ENCODE measurements around the gene MANSC1.

The MANSC1 gene

DNA sequence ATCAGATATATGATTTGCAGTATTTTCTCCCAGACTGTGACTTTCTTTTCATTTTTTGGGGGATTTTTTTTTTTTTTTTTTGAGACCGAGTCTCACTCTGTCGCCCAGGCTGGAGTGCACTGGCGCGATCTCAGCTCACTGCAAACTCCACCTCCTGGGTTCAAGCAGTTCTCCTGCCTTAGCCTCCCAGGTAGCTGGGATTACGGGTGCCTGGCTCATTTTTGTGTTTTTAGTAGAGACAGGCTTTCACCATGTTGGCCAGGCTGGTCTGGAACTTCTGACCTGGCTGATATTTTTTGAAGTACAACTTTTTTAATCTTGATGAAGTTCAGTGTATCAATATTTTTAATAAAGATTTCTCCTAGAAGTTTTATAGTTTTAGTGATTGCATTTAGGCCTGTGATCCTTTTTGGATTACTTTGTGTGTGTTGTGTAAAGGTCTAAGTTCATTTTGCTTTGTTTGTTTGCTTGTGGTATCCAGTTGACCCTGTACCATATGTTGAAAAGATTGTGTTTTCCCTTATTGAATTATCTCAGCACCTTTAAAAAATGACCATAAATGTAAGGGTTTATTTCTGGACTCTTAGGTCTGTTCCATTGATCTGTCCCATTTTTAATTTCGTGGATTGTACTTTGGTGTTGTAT is 31.0 kb upstream of the MANSC1 start:
- Histone ChIP-seq H3K4me3 (replicated peaks; ENCODE audit: insufficient read depth, low read length) (no peak overlapping the region), H3K27ac (replicated peaks) (no peak overlapping the region), H3K27me3 (ENCODE audit: insufficient read depth, poor library complexity, severe bottlenecking) (no peaks in the 10 kb centered on the region)
- DNase-seq (ENCODE audit: low read depth in 1 of 2, low spot score in 1 of 2) = no peak
- TF ChIP-seq, protein P1, sequence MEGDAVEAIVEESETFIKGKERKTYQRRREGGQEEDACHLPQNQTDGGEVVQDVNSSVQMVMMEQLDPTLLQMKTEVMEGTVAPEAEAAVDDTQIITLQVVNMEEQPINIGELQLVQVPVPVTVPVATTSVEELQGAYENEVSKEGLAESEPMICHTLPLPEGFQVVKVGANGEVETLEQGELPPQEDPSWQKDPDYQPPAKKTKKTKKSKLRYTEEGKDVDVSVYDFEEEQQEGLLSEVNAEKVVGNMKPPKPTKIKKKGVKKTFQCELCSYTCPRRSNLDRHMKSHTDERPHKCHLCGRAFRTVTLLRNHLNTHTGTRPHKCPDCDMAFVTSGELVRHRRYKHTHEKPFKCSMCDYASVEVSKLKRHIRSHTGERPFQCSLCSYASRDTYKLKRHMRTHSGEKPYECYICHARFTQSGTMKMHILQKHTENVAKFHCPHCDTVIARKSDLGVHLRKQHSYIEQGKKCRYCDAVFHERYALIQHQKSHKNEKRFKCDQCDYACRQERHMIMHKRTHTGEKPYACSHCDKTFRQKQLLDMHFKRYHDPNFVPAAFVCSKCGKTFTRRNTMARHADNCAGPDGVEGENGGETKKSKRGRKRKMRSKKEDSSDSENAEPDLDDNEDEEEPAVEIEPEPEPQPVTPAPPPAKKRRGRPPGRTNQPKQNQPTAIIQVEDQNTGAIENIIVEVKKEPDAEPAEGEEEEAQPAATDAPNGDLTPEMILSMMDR (IDR thresholded peaks at IDR 0.05; ENCODE audit: insufficient read depth, low read length) = no peak
- TF ChIP-seq SPI1 (IDR thresholded peaks at IDR 0.05; ENCODE audit: borderline replicate concordance, low read depth) (no peak), GABPA (IDR thresholded peaks at IDR 0.05; ENCODE audit: low read depth) (no peak), POLR2AphosphoS5 (IDR thresholded peaks at IDR 0.05; ENCODE audit: low read depth) (no peak)
- TF ChIP-seq, protein P2, sequence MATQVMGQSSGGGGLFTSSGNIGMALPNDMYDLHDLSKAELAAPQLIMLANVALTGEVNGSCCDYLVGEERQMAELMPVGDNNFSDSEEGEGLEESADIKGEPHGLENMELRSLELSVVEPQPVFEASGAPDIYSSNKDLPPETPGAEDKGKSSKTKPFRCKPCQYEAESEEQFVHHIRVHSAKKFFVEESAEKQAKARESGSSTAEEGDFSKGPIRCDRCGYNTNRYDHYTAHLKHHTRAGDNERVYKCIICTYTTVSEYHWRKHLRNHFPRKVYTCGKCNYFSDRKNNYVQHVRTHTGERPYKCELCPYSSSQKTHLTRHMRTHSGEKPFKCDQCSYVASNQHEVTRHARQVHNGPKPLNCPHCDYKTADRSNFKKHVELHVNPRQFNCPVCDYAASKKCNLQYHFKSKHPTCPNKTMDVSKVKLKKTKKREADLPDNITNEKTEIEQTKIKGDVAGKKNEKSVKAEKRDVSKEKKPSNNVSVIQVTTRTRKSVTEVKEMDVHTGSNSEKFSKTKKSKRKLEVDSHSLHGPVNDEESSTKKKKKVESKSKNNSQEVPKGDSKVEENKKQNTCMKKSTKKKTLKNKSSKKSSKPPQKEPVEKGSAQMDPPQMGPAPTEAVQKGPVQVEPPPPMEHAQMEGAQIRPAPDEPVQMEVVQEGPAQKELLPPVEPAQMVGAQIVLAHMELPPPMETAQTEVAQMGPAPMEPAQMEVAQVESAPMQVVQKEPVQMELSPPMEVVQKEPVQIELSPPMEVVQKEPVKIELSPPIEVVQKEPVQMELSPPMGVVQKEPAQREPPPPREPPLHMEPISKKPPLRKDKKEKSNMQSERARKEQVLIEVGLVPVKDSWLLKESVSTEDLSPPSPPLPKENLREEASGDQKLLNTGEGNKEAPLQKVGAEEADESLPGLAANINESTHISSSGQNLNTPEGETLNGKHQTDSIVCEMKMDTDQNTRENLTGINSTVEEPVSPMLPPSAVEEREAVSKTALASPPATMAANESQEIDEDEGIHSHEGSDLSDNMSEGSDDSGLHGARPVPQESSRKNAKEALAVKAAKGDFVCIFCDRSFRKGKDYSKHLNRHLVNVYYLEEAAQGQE (IDR thresholded peaks at IDR 0.05; ENCODE audit: insufficient replicate concordance, low read depth) = no peak

DNA sequence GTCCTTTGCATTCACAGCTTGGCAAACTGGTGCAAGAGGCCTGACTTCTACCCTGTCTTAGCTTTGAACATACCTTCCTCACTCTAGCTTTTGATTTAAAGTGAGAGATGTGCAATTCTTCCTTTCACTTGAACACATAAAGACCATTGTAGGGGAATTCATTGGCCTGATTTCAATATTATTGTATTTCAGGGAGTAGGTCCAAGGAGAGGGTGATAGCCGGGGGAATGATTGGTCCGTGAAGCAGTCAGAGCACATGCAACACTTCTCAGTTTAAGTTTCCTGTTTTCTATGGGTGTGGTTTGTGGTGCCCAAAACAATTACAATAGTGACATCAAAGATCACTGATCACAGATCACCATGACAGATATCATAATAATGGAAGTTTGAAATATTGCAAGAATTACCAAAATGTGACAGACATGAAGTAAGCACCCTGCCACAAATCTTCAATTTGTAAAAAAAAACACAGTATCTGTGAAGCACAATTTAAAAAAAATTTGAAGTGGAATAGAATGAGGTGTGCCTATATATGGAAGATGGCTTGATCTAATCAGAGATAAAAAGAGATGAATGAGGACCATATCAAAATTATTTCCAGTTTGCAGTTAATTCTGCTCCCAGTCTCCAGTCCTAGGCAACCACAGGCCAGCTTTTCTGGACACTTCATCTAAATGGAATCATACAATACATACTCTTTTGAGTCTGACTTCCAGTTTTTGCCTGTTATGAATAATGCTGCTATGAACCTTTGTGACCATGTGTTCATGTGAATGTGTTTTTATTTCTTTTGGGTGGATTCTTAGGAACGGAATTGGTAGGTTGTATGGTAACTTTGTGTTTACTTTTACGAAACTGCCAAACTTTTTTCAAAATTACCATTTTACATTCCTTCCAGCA is 30.0 kb upstream of the MANSC1 start:
- Histone ChIP-seq H3K27me3 (ENCODE audit: insufficient read depth, poor library complexity, severe bottlenecking) (no peaks in the 10 kb centered on the region), H3K27ac (replicated peaks) (peak overlapping the region; percentile 38), H3K4me3 (replicated peaks; ENCODE audit: insufficient read depth, low read length) (no peak overlapping the region)
- TF ChIP-seq, protein P1 (IDR thresholded peaks at IDR 0.05; ENCODE audit: insufficient read depth, low read length) = no peak
- TF ChIP-seq, protein P2 (IDR thresholded peaks at IDR 0.05; ENCODE audit: insufficient replicate concordance, low read depth) = no peak
- TF ChIP-seq GABPA (IDR thresholded peaks at IDR 0.05; ENCODE audit: low read depth) = no peak
- TF ChIP-seq POLR2AphosphoS5 (IDR thresholded peaks at IDR 0.05; ENCODE audit: low read depth) = no peak
- no peak for TF ChIP-seq SPI1 (IDR thresholded peaks at IDR 0.05; ENCODE audit: borderline replicate concordance, low read depth)
- DNase-seq (ENCODE audit: low read depth in 1 of 2, low spot score in 1 of 2) = peak in 1 of 2 experiments; percentile 47

DNA sequence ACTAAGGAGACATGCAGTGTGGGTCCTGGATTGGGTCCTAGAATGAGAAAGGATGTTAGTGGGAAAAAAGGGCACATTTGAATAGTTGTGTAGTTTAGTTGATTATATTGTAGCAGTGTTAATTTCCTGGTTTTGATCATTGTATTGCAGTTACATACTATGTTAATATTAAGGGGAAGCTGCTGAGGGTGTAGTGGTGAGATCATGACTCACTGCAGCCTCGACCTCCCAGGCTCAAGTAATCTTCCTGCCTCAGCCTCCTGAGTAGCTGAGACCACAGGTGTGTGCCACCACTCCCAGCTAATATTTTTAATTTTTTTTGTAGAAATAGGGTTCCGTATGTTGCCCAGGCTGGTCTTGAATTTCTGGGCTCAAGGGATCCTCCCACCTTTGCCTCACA is 28.6 kb upstream of the MANSC1 start:
- TF ChIP-seq, protein P2 (IDR thresholded peaks at IDR 0.05; ENCODE audit: insufficient replicate concordance, low read depth) = no peak
- TF ChIP-seq GABPA (IDR thresholded peaks at IDR 0.05; ENCODE audit: low read depth) (no peak), POLR2AphosphoS5 (IDR thresholded peaks at IDR 0.05; ENCODE audit: low read depth) (no peak), SPI1 (IDR thresholded peaks at IDR 0.05; ENCODE audit: borderline replicate concordance, low read depth) (no peak)
- TF ChIP-seq, protein P1 (IDR thresholded peaks at IDR 0.05; ENCODE audit: insufficient read depth, low read length) = no peak
- DNase-seq (ENCODE audit: low read depth in 1 of 2, low spot score in 1 of 2) = no peak
- Histone ChIP-seq H3K27me3 (ENCODE audit: insufficient read depth, poor library complexity, severe bottlenecking) (no peaks in the 10 kb centered on the region), H3K27ac (replicated peaks) (no peak overlapping the region), H3K4me3 (replicated peaks; ENCODE audit: insufficient read depth, low read length) (no peak overlapping the region)
